Keratinocyte (primary cell): ENCODE data around the gene UNC13A. TPM values are rescaled to one million over a fixed set of nuclear protein-coding genes. Genes with fewer than 3 reads are reported as not detected.

ENCODE experiments used
- DNase-seq: peaks from one replicate; pipeline ENCODE4 v3.0.0-alpha.2; 2011; ENCODE audit warnings: low read depth, missing footprints, low spot score
- FAIRE-seq: peaks from 2 replicates; lab custom pipeline; 2011; peaks lifted over from hg19 to GRCh38; lab: Jason Lieb, UNC
- H2AFZ ChIP-seq: 2 replicates; pipeline ENCODE4 v1.6.0; 2012; ENCODE audit warnings: low read length, control low read depth, inconsistent platforms; ENCODE audit not compliant: control insufficient read depth
- H3K27ac ChIP-seq: 2 replicates; pipeline ENCODE4 v1.5.1; 2011; ENCODE audit warnings: low read length; ENCODE audit not compliant: control insufficient read depth, insufficient read depth
- H3K27me3 ChIP-seq: 3 replicates; pipeline ENCODE4 v1.6.0; 2011; ENCODE audit warnings: low read length; ENCODE audit not compliant: control insufficient read depth, insufficient read depth; ENCODE audit errors: extremely low read depth
- H3K36me3 ChIP-seq, 2 experiments: 2 replicates in 1 of 2; 3 replicates in 1 of 2; pipeline ENCODE4 v1.5.1; 2011; ENCODE audit warnings: low read length in 2 of 2, mild to moderate bottlenecking in 1 of 2; ENCODE audit not compliant: control insufficient read depth in 2 of 2, insufficient read depth in 2 of 2; ENCODE audit errors: extremely low read depth in 1 of 2
- H3K4me1 ChIP-seq: 3 replicates; pipeline ENCODE4 v1.5.1; 2011; ENCODE audit warnings: low read length; ENCODE audit not compliant: control insufficient read depth, insufficient read depth; ENCODE audit errors: extremely low read depth
- H3K4me2 ChIP-seq: 3 replicates; pipeline ENCODE4 v1.6.0; 2011; ENCODE audit warnings: low read depth, low read length; ENCODE audit not compliant: control insufficient read depth, insufficient read depth; ENCODE audit errors: extremely low read depth
- H3K4me3 ChIP-seq, 3 experiments: fragments of 200-600 bp in 1 of 3; sonication (generic) in 1 of 3; 2 replicates in 2 of 3; 3 replicates in 1 of 3; pipeline ENCODE4 v1.5.1; 2011 to 2016; ENCODE audit warnings: low read length in 3 of 3, mild to moderate bottlenecking in 3 of 3, control low read depth in 2 of 3, inconsistent platforms in 1 of 3, low read depth in 1 of 3, mixed read lengths in 1 of 3, mixed run types in 1 of 3, moderate library complexity in 1 of 3; ENCODE audit not compliant: control insufficient read depth in 2 of 3, insufficient read depth in 2 of 3; ENCODE audit errors: extremely low read depth in 1 of 3
- H3K79me2 ChIP-seq: 2 replicates; pipeline ENCODE4 v1.6.0; 2012; ENCODE audit warnings: low read length; ENCODE audit not compliant: control insufficient read depth, insufficient read depth
- H3K9ac ChIP-seq: 3 replicates; pipeline ENCODE4 v1.6.0; 2011; ENCODE audit warnings: low read length; ENCODE audit not compliant: control insufficient read depth, insufficient read depth; ENCODE audit errors: extremely low read depth
- H3K9me1 ChIP-seq: 3 replicates; pipeline ENCODE4 v1.6.0; 2011; ENCODE audit warnings: low read length; ENCODE audit not compliant: control insufficient read depth, insufficient read depth; ENCODE audit errors: extremely low read depth
- H3K9me3 ChIP-seq: 2 replicates; pipeline ENCODE4 v1.5.1; 2012; ENCODE audit warnings: low read depth, low read length; ENCODE audit not compliant: control insufficient read depth
- H4K20me1 ChIP-seq: 3 replicates; pipeline ENCODE4 v1.6.0; 2011; ENCODE audit warnings: low read length; ENCODE audit not compliant: control insufficient read depth, insufficient read depth; ENCODE audit errors: extremely low read depth
- CTCF ChIP-seq, 3 experiments: IDR thresholded peaks in 1 of 3; conservative IDR thresholded peaks in 1 of 3; optimal IDR thresholded peaks in 1 of 3; 2 replicates in 2 of 3; 3 replicates in 1 of 3; pipeline versions ENCODE3 to v1.5.1; 2011; ENCODE audit warnings: low read length in 3 of 3, mild to moderate bottlenecking in 3 of 3, moderate library complexity in 2 of 3, control low read depth in 1 of 3, inconsistent platforms in 1 of 3; ENCODE audit not compliant: insufficient read depth in 2 of 3; ENCODE audit errors: extremely low read depth in 1 of 3
- EZH2 ChIP-seq: IDR thresholded peaks from one replicate; pipeline ENCODE4 v1.6.1; 2012; ENCODE audit warnings: inconsistent platforms, mild to moderate bottlenecking, low read length, moderate library complexity
- dilution Hi-C: fragments of 300-500 bp; cut with MboI; formaldehyde crosslinking; loops from one replicate; pipeline ENCODE4 v1.7.0; 2020; ENCODE audit warnings: low sequenced_read_pairs; ENCODE audit not compliant: extremely low pct_ligation_motif_present
- polyA plus RNA-seq, 5 experiments: library from polyadenylated mRNA; depleted of rRNA in 3 of 5; stranded (reverse) in 3 of 5; stranded (forward) in 1 of 5; unstranded in 1 of 5; fragments of >200 nt; gene quantifications; 1 replicate in 1 of 5; 2 replicates in 3 of 5; 3 replicates in 1 of 5; pipeline versions ENCODE4 v1.2.1 to v1.2.3, GENCODE V29; 2011 to 2012; ENCODE audit warnings: missing spikeins in 2 of 5, low read depth in 1 of 5, low replicate concordance in 1 of 5

The UNC13A gene
- polyA plus RNA-seq, 1 donor (not counting 4 experiments of a cell fraction or from before 2014, with no cell fraction given) = under 0.01 TPM

DNA sequence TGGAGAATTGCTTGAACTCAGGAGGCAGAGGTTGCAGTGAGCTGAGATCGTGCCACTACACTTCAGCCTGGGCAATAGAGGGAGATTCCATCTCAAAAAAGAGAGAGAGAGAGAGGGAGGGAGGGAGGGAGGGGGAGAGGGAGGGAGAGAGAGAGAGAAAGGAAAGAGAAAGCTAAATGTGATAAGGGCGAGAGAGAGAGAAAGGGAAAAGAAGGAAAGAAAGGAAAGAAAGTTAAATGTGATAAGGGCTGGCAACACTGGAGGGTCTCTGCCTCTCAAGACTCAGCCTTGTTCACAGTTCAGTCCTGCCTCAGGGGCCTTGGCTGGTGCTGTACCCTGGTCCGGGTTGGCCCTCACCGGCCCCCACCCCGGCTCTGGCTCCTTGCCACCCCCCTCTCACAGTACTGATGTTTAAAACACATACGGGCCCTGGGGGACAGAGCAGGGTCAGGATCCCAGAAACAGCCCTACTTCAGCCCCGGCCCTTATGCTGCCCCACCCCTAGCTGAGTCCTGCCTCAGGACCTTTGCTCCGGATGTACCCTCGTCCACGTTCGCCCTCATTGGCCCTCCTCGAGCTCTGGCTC lies 34.6 kb upstream of the UNC13A start:
- no peak overlapping the region for H3K27ac ChIP-seq
- H3K9me3 ChIP-seq = no peaks in the 10 kb centered on the region
- dilution Hi-C loops = no loop called here
- DNase-seq (no peak), FAIRE-seq (no peak)
- no peaks in the 10 kb centered on the region for H3K27me3 ChIP-seq
- no peak overlapping the region for H2AFZ ChIP-seq
- TF ChIP-seq EZH2 (no peak), CTCF (optimal IDR thresholded peaks at IDR 0.05 in 1 of 3, IDR thresholded peaks at IDR 0.05 in 1 of 3, conservative IDR thresholded peaks at IDR 0.05 in 1 of 3; ENCODE audit: extremely low read depth in 1 of 3, insufficient read depth in 2 of 3, low read length in 3 of 3) (no peak)
- peaks cover 3 to 18% of the 10 kb centered on the region in 2 experiments for H3K36me3 ChIP-seq
- H3K9me1 ChIP-seq = peaks cover 5% of the 10 kb centered on the region
- H4K20me1 ChIP-seq = peaks cover 20% of the 10 kb centered on the region
- no peak overlapping the region for H3K4me3 ChIP-seq
- peaks cover 7% of the 10 kb centered on the region for H3K79me2 ChIP-seq
- H3K9ac ChIP-seq = no peak overlapping the region
- peaks cover 16% of the 10 kb centered on the region for H3K4me1 ChIP-seq
- H3K4me2 ChIP-seq = no peak overlapping the region

DNA sequence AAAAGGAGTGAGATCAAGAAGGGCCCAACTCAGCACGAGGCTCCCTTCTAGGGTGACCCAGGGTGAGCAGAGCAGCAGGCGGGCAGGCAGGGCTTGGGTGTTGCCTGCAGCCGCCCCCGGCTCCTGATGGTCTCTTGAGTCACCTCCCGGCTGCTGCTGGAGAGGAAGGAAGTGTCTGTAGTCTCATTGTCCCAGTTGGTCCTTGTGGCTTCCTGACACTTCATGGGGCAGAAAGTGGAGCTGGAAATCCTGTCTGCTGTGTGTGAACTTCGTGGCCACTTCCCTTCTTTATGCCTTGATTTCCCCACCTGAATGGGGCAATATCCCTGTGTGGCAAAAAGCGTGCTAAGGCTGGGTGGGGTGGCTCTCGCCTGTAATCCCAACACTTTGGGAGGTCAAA lies 33.7 kb upstream of the UNC13A start:
- Histone ChIP-seq H3K9ac (no peak overlapping the region), H3K27me3 (no peaks in the 10 kb centered on the region), H3K27ac (no peak overlapping the region), H2AFZ (no peak overlapping the region), H3K9me3 (no peaks in the 10 kb centered on the region), H3K4me2 (no peak overlapping the region), H3K4me3 (no peak overlapping the region), H3K36me3 (peaks cover 3 to 18% of the 10 kb centered on the region in 2 experiments), H3K4me1 (peaks cover 22% of the 10 kb centered on the region), H3K79me2 (peaks cover 7% of the 10 kb centered on the region), H3K9me1 (peaks cover 5% of the 10 kb centered on the region), H4K20me1 (peaks cover 20% of the 10 kb centered on the region)
- dilution Hi-C loops = no loop called here
- no peak for FAIRE-seq
- no peak for TF ChIP-seq EZH2
- no peak for TF ChIP-seq CTCF (optimal IDR thresholded peaks at IDR 0.05 in 1 of 3, IDR thresholded peaks at IDR 0.05 in 1 of 3, conservative IDR thresholded peaks at IDR 0.05 in 1 of 3; ENCODE audit: extremely low read depth in 1 of 3, insufficient read depth in 2 of 3, low read length in 3 of 3)
- DNase-seq = no peak
